DMS 273 treated with DMSO at 0.1 percent for 48 hours (cell line): ENCODE results near the gene C16orf74.

Experiments used
- DNase-seq: peaks from one replicate; lab custom pipeline; 2025; lab: John Stamatoyannopoulos, UW

The C16orf74 gene

DNA sequence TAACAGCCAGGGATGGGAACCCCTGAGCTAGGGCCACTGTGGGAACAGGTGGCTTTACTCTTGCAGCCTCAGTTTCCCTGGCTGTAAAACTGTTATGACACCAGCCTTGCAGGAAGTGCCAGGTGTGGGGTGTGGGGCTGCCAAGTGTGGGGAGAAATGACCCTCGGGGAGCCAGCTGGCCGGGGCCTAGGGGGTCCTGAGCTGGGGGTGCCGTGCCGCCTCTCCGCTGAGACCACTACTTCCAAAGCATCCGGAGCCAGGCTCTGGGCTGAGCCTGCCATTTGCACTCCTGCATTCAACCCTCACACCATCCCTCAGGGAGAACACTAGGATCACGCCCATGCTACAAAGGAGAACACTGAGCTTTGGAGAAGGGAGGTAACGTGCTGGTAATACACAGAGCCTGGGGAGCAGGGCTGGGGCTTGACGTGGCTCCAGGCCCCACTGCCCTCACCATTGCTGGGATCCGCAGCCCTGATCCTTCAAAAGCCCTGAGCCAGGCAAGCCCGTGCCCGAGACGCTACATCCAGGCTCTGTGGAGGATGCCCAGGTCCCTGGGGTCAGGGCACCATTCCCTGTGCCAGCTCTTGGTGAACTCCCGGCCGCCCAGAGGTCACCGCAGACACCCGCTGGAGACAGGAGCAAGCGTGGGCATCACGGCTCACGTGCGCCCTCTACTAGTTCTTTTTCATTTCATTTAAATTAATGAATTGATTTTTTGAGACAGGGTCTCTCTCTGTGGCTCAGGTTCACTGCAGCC is 33.3 kb downstream of the C16orf74 start:
- peak; percentile 32 for DNase-seq

DNA sequence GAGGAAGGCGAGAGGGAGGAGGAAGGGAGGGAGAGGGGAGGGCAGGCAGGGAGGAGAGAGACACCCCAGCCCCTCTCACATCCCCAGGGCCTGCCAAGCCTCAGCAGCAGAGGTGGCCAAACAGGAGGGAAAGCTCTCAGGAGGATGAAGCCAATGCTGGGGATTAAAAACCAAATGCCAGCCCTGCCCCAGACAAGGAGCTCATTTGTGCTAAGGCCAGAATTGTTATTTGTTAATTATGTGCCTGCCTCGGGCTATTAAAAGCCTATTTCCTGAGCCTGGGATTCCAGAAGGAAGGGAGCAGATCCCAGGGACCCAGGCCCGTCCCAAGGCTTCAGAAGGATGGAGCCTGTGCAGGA is 34.2 kb downstream of the C16orf74 start:
- DNase-seq: no peak

DNA sequence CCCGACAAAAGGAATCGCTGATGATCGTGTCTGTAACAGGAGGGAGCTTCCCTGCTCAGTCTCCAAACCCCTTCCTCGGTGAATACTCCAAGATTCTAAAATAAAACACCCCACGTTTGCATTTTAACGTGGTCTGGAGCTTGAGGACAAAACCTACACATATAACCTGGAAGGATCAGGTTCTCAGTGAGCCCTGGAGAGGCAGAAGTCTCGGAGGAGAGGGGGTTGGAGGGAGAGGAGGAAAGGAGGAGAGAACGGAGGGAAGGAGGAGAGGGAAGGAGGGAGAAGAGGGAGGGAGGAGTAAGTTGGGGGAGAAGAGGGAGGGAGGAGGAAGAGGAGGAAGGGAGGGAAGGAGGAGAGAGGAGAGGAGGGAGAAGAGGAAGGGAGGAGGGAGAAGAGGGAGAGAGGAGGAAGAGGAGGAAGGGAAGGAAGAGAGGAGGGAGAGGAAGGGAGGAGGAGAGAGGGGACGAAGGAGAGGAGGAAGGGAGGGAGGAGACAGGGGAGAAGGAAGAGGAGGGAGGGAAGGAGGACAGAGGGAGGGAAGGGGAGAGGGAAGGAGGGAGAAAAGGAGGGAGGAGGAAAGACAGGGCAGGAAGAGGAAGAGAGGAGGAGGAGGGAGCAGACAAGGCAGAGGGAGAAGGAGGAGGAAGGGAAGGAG is 34.7 kb downstream of the C16orf74 start:
- DNase-seq: no peak

DNA sequence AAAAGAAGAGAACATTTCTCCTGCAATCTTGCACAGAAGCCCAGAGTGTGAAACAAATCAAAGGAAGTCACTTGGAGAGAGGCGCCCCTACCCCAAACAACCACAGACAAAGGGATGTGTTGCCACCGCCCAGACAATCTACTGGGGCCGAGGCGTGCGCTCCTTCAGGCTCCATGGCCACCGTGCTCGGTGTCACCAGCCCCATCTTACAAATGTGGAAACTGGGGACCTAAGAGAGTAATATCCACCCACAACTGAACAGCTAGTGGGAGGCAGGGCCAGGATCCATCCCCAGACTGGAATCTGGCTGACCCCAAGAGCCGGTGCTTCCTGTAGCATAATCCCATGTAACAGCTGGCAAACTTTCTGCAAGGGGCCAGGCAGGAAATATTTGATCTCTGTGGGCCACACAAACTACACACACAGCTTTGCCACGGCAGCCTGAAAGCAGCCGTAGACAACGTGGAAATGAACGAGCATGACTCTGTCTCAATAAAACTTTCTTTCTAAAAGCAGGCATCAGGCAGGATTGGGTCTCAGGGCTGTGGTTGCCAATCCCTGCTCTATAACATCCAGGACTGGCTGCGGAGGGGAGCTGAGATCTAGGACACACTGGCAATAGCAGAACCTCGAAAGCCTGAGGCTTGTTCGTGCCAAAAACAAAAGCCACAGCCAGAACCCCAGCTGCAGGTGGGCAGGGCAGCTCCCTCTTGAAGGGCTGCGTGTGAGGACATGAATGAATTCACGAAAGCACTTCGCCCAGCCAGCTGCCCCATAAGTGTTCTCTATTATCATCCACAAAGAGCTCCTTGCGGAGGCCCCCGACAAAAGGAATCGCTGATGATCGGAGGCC is 35.5 kb downstream of the C16orf74 start:
- DNase-seq: peak; percentile 47

DNA sequence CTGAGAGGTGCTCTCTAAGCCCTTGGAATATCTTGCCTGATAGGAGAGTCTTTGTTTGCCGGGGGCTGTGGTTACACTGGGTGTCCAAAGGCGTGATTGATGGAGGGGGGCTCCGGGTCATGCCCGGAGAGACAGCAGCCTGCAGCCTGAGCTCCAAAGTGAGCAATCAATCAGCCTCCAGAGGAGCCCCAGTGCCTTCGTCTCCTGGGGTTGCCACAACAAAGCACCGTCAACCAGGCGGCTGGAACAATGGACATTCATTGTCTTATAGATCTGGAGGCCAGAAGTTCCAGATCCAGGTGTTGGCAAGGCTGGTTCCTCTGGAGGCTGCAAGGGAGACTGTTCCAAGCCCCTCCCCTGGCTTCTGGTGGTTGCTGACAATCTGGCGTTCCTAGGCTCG is 38.1 kb downstream of the C16orf74 start:
- DNase-seq: no peak

DNA sequence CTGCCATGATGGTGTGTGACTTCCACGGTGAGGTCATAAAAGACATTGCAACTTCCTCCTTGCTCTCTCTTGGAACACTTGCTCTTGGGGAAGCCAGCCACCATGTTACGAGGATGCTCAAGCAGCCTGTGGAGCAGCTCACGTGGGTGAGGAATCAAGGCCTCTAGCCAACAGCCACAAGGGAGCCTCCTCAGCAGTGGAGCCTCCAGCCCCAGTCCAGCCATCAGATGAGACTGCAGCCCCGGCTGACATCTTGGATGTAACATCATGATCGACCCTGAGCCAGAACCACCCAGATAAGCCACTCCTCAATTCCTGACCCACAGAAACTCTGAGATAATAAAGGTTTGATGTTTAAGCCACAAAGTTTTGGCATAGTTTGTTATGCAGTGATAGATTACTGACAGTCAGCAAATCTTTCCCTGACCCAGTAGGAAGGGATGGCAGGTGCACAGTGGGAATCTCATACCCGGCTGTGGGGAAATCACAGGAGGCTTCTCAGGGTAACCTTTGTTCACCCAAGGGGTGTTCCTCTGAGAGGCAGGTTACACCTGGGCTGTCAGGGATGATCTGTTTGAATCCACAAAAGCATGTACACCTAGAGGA is 38.8 kb downstream of the C16orf74 start:
- DNase-seq: no peak

DNA sequence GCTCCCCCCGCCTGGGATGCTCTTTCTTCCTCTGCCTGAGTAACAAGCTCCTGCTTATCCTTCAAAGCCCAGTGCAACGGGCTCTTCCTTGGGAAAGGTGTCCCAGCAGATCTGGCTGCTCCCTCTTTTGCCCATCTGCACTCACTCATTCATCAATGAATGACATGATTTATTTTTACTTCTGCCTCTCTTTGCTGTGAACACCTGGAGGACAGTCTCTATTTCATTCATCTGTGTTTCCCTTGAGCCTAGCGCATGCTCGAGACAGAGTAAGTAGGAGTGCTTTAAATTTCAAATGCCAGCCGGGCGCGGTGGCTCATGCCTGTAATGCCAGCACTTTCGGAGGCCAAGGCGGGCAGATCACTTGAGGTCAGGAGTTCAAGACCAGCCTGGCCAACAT is 40.2 kb downstream of the C16orf74 start:
- DNase-seq: no peak

DNA sequence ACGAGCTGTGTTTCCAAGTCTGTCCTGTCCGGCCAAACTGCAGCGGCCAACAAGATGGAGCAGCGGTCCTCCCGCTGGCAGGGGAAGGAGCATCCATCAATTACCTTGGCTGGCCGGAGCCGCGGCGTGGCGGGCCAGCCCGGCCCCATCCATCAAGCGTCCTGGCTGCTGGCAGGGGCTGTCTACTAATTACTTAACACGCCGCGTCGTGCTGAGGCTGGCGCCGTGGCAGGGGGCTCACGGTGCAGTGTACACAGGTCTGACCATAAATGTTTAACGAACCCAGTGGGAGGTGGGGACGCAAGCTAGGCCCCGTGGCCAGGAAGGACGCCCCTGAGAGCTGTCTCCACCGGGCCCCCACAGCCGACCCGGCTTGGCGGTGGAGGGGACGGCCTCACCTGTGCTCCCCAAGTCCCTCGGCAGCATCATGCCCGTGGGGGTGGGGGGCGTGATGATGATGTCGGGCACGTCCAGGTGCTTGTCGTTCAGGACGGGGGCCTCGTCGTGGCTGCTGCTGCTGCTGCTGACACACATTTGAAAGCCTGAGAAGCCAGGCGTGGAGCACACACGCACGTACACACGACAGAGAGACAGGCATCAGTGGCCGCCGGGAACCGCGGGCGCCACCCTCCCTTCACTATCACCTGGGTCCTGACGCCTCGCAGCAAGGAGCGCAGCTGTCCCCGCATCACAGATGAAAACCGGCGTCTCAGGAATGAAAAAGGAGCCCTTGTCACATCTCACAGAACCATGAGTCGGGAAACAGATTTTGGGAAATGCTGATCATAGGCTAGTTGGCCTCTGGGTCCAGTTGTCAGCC is 40.9 kb downstream of the C16orf74 start:
- DNase-seq: no peak

DNA sequence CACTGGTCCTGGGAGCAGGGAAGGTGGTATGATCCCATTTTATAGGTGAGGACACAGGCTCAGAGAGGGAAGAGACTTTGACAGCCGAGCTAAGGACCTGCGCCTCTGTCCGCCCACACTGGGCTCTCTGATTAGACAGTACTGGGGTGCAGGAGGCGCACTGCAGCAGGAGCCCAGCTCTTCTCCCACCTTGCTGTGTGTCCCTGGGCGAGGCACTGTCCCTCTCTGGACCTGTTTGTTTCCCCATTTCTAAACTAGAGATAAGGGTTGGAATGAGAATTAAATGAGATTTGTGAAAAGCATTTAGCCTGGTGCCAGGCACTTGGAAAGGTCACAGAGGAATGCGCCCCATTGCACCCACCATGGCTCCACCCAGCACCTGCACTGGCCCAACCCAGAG is 42.6 kb downstream of the C16orf74 start:
- DNase-seq: no peak

DNA sequence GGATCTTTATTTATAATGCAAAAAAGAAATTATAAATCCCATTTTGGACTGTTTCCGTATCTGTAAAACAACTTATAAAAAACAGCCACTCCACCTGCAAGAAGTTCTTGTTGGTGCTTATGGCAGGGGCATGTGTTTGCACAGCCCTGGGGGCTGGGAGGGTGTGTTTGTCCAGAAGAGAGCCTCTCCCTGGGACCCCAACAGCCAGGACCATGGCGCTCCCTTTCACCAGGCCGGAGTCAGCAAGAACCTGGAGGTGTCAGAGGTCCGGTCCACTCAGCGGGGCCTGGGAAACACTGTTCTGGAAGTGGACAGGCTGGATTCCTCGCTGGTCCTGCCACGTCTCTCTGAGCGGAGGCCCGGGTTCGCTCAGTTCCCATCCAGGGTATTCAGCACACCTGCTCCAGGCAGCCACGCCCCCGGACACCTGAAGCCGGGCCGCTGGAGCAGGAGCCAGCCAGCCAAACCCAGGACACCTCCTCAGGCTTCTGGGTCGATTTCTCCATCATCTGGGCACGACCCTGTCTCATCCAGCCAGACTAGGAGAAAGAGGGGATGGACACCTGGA is 43.3 kb downstream of the C16orf74 start:
- DNase-seq: no peak

DNA sequence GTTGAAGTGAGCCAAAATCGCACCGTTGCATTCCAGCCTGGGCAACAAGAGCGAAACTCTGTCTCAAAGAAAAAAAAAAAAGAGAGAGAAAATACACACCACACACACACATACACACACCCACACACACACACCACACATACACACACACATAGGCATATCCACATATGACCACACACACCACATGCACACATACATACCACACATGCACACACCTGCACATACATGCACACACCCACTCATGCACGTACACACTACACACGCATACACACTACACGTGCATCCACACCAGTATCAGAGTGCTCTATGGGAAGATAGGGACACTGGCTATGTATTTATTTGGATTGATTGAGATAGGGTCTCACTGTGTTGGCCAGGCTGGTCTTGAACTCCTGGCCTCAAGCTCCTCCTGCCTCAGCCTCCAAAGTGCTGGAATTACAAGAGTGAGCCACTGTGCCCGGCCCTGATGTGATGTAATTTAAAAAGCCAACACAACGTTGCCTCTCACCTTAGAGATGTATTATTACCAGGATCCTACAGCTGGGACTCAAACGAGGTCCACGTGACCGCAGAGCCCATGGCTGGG is 44.4 kb downstream of the C16orf74 start:
- DNase-seq: no peak

DNA sequence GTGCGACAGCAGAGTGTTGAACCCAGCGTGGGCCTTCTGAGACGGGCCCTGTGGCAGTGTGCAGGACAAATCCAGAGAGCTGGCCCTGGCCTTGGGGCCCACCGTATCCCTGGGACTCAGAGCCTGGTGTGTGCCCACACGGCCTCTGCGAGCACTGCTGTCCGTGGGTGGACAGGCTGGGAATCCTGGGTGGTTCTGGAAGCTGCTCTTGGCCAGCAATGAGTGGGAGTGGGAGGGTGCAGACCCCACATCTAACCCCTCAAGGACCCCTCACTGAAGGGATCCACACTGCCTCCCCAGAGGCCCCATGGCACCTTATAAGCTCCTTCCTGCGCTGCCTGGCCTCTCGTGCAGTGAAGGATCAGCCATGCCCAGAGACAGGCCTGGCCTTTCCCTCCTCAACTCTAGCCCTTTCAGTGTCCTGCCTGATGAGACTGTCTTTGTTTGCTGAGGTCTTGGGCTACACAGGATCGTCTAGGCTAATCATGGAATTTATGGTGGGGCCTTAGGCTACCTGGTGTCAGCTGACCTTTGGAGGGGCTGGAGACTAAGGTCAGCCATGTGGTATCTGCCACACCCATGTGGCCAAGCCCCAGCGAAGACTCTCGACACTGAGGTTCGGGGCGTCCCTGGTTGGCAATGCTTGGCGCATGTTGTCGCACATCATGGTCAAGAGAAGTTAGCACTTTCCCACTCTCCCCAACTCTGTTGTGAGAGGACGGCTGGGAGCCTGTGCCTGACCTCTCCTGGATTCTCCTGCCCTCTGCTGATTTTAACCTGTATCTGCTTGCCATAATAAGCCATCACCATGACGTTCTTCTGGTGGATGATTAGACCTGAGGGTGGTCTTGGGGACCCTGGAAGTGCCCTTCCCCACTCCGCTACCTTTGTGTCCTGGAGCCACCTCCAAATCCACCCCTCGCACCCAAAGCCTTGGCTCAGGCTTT is 45.7 kb downstream of the C16orf74 start:
- DNase-seq: no peak

DNA sequence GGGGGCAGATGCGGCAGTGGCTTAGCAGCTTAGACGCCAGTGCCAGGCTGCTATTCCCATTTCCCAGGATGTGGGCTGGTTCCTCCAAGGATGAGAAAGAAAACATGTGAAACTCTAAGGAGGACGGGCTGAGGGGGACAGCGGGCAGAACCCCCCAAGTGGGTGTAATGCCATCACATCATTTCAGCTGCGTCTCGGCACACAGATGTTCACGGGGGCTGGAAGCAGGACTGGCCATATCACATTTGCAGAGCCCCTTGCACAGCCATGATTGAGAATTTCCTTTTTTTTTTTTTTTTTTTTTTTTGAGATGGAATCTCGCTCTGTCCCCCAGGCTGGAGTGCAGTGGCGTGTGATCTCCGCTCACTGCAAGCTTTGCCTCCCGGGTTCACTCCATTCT is 46.9 kb downstream of the C16orf74 start:
- DNase-seq: no peak

DNA sequence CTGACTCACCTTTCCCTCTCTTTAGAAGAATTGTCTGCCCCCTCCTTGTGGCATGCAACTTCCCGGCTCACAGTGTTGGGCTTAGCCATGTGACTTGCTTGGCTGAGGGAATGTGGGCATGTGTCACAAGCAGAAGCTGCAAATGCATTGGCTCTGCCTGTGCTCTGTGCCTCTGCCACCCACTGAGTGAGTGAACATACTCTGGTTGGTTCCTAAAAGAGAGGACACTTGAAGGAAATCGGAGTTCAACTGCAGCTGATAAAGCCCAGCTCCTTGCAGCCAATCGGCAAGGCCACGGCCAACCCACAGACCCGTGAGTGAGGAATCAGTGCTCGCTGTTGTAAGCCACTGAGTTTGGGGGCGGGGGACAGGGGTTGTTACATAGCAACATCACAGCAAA is 51.3 kb downstream of the C16orf74 start:
- no peak for DNase-seq

DNA sequence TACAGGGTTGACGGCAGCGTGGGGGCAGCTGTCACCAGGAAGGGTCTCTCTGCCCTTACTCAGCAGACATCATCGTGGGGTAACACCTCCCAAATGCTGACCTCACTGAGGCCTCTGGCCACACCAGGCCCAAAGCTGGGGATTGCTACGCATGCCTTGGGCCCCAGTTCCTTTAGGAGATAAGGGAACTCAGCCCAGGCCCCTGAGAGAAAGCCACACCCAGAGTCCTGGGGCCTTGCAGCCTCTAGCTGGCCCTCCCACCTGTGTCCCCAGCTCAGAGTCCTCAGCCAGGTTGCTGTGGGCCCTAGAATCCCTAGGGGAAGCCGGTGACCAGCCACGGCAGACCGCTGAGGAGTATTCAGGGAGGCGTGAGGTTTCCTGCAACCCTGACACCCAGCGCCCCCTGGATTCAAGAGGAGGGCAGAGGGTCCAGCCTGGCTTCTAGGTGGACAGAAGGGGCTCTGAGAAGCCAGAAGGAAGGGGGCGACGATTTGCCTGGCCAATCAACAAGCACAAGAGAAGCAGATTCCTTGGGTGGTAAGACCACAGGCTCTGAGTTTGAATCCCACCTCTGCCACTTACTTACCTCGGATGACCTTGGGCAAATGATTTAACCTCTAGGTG is 51.8 kb downstream of the C16orf74 start:
- DNase-seq: no peak

DNA sequence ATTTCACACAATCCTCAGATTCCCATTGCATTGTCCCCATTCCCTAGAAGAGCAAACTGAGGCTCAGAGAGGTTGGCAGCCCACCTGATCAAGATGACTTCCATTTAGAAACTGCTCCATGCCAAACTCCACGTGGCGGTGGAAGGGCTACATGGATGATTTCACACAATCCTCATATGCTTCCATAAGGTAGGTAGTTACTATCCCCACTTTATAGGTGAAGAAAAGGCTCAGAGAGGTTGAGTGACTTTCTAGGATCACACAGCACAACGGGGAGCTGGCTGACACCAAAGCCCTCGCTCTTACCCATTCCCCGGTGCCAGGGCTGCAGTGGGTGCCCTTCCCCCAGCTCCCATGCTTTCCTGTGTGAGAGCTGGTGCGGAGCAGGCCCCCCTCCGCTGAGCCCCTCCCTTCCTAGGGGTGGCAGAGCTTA is 52.4 kb downstream of the C16orf74 start:
- no peak for DNase-seq

DNA sequence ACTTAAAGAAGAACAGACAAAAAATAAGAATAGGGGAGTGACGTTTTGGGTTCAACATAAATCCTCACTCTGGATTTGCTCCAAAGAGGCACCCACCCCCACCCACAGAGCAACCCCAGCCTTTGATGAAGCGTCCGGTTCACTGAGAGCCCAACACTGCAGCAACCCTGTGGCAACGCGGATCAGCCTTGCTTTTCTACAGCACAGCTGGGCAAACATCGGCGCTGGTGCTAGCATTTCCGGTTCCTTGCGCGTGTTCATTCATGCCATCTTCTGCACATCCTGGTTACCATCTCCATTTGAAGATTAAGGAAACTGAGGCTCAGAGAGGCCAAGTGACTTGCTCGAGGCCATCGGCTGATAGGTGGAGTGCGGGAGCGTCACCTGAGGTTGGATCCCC is 53.5 kb downstream of the C16orf74 start:
- DNase-seq: no peak

DNA sequence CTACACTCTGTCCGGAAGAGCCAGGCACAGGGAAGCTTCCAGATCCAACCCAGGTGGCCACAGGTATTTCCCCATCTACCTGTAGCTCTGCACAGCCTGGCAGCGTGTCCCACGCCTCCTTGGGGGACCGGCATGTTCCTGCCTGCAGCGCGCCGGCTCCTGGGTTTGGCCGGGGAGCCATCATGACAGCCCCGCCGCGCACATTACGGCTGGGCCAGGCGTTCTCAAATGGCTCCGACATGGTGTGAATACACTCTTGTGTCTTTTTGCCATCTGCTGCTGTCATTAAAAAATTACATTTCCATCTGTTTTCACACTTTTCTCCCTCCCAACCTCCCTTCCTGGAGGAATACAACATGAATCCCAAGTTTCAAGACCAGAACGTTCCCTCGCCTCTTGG is 54.1 kb downstream of the C16orf74 start:
- no peak for DNase-seq
